Tibial nerve (tissue), 3 donors: Measurements from ENCODE around the gene LTBP1.
"Not testable (repeated sequence)": the region's sequence is repeated elsewhere in the genome, so short reads cannot be mapped to it uniquely, and the experiment has no call there.

ENCODE experiments used
- CTCF ChIP-seq, 5 experiments: fragments of 200-600 bp in 3 of 5; fragments of 450-650 bp in 2 of 5; sonication (generic) in 3 of 5; IDR thresholded peaks; one replicate each; pipeline ENCODE4 v1.5.1; 2016 to 2019; ENCODE audit warnings: antibody characterized with exemption in 5 of 5, mild to moderate bottlenecking in 3 of 5, moderate library complexity in 2 of 5
- POLR2A ChIP-seq, 2 donors: fragments of 450-650 bp; IDR thresholded peaks; one replicate each; pipeline ENCODE4 v1.6.1; 2017; ENCODE audit warnings: antibody characterized with exemption in 2 of 2, mild to moderate bottlenecking in 2 of 2, moderate library complexity in 2 of 2

- TF ChIP-seq CTCF, POLR2A (IDR thresholded peaks at IDR 0.05): not testable (repeated sequence)
These were observed 421.8 kb downstream of the LTBP1 start for GRCh38 chr2:33368524-33368923.
